GM18873 (cell line): ENCODE data around the gene WWP2.

ENCODE experiments used
- ATAC-seq: cut with Tn5 transposase; IDR thresholded peaks from one replicate; pipeline ENCODE4 v1.9.1; 2021; ENCODE audit warnings: mild to moderate bottlenecking, moderate library complexity, moderate number of reproducible peaks; ENCODE audit not compliant: unreplicated experiment, low FRiP score

Gene WWP2

DNA sequence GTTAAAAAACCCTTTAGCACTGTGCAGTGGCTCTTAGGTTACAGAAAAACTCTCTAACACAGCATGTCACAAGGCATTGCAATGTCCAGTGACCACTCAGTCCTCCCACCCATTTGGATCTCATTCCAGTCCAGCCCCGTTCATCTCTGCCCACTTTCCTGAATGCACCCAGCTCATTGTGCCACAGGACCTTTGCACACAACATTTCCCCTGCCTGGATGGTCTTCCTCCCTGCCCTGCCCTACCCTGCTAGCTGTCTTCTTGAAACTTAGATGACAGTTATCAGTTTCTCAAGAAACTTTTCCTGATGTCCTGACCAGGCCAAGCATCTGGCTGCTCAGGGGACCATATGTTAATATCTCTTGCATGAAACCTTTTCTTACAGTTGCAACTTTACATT lies 67.2 kb downstream of the WWP2 start:
- no peak for ATAC-seq

DNA sequence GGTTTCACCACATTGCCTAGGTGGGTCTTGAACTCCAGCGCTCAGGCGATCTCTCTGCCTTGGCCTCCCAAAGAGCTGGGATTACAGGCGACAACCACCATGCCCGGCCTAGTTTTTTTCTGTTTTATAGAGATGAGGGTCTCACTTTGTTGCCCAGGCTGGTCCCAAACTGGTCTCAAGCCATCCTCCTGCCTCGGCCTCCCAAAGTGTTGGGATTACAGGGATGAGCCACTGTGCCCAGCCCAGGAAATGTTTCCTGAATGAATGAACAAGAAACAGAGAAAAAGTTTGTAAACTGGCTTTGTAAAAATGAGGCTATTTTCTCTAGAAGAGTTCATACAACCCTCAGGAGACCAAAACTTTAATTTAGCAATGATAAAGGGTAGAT lies 68.0 kb downstream of the WWP2 start:
- no peak for ATAC-seq

DNA sequence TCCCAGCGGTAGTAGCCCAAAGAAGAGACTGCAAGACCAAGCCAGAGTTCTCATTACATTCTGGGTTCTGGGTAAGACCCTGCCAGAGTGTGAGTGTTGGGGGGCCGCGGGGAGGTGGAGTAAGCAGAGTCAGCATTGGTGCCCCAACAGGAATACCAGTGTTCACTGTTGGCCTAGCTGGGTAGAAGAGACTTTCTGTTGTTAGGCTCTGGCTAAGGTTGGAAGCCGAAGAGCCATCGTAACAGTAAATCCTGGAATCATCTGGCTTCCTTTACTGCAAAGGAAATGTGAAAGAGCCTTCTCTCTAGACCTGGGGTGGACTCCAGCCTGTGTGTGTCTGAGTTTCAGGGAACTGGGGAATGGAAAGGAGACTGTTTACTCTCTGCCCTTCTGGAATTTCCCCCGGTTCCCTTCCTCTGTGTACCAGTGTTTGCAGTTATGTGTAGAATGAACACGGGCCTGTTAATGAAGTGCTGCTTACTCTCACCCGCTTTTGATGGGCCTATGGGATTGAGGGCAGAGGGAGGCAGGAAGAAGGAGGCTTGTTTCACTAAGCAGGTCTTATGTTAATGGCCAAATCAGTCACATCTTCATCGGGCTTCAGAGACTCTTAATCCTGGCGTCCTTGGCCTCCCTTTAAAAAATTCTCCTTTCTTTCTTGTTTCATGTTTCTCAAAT lies 68.5 kb downstream of the WWP2 start:
- ATAC-seq, result no peak

DNA sequence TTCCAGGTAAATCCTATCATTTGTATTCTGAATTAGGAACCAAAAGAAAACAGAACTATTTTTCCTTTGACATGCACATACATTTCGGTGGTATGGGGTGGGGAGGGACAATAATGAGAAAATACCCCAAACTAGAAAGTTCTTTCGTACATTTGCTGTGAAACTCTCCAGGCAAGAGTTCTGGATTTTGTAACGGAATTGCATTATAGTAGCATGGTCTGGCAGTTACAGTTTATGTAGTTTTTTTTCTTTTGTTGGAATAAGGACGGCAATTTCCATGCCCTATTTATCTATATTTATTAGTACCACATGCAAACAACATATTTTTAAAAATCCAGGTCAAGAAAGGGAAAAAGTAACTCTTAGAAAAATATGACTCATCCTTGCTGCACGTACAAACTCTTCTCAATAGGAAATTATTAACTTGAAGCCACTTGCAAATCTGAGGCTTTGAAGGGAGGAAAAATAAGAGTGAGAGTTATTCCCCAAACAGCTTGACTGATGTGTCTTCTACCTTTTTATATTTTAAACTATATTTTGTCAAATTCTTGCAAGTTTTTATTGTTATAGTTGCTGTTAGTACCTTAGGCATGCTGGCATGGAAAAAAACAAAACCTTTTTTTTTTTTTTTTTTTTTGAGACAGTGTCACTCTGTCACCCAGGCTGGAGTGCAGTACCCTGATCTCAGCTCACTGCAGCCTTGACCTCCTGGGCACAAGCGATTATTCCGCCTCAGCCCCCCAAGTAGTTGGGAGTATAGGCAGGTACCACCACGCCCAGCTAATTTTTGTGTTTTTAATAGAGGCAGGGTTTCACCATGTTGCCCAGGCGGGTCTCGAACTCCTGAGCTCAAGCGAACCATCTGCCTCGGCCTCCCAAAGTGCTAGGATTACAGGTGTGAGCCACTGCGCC lies 69.3 kb downstream of the WWP2 start:
- ATAC-seq, result no peak

DNA sequence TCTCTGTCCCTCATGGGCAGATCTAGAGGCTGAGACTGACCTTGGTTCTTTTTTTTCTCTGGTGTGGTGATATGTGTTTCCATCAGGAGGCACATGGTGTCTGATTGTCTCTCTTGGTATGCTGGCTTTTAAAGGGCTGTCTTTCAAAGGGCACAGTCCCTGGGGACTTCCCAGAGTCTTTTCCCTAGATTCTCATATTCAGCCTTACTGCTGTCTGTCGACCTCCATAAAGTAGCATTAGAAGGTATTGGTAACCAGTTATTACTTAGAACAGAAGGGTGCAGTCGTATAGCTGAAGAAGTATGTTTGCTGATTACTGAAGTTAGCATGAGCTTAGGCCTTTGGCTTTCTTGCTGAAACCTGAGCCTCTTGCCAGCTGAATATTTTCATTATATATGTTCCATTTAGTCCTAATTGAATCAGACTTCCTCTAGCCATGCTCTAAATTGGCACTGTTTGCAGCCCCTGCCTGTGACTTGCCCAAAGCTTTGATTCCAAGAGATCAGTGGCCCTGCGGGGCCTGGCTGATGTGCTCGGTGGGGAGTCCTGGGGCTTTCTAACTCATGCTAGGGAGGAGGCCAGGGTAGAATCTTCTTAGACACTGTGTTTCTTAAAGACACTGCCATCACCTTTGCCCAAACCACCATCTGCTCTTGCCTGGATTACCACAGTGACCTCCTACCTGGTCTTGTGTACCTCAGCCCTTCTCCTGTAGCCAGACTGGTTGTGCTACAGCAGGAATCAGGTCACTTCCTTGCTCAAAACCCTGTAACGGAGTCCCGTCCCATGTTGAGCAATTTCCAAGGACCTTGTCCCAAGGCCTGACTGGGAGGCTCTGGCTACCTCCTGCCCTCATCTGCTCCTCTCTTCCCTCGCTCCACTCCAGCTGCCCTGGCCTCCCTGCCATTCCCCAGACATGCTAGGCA lies 71.5 kb downstream of the WWP2 start:
- ATAC-seq, result no peak

DNA sequence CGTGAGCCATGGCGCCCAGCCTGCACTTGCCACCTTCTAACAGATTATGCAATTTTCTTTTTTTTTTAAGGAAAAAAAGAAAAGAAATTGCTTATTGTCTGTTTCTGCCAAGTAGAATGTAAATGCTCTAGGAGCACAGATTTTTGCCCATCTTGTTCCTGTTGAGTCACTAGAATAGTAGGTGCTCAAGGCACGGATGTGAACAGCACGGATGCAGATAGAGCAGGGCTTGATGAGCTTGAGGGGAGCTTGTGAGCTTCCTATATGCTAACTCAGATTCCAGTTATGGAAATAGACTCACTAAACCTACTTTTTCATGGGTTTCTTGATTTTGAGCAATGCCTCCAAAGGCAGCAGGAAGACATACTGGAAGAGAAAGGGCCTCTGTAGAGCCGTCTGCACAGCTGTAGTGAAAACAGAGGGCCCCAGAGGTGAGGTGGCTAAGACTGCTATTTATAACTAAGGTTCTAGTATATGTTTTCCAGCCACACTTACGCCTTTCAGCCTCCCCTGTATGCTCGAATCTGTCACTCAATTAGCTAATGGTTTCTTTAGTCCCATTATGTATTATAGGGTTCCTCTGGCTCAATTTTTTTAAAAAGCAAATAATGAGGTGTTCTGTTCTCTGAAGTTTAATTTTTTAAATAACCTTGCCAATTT lies 72.8 kb downstream of the WWP2 start:
- ATAC-seq, result no peak

DNA sequence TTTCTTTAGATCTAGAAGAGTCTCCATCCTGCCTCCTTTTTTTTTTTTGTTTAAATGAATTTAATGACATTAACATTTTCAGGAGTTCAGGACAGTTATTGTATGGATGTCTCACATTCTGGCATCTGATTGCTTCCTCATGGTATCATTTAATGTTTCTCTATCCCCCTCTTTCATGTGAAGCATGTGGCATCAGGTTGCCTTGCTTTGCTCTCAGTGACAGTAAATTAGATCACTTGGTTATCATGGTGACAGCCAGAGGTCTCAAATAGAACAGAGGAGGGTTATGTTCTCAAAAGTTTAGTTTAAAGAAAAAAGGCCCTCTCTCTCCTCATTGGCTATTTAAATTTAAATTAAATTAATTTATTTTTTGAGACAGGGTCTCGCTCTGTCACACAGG lies 74.1 kb downstream of the WWP2 start:
- ATAC-seq, result no peak

DNA sequence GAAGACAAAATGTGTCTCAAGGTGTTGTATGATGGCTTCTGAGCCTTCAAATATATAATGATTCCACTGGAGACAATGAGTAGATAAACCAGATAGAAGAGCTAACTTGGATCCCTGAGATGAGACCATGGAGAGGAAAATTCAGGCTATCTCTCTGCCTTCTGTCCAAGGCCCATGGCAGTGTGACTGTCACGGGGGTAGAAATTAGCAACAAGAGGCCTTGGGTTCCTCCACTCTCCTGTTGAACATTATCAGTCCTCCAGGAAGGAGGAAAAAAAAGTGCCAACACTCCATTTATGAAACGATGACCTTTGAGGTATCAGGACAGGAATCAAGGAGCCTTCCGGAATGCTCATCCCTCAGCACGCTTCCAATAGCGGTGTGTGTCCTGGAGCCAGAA lies 75.2 kb downstream of the WWP2 start:
- ATAC-seq, result no peak

DNA sequence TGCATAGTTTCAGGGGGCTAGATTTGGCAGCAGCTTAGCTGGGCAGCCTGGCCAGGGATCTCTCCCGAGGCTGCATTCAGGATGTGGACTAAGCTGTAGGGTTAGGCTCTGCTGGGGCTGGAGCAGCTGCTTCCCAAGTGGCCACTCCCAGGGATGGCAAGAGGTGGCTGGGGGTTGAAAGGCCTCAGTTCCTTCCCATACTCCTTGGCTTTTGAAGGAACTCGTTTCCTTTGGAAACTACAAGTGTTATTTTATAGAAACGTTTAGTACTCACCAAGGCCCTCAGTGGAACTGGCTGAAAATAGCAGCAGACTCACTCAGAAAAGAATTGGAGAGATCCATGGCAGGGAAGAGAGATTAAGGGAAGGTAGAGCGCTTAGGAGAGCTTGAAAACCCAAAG lies 76.4 kb downstream of the WWP2 start:
- no peak for ATAC-seq

DNA sequence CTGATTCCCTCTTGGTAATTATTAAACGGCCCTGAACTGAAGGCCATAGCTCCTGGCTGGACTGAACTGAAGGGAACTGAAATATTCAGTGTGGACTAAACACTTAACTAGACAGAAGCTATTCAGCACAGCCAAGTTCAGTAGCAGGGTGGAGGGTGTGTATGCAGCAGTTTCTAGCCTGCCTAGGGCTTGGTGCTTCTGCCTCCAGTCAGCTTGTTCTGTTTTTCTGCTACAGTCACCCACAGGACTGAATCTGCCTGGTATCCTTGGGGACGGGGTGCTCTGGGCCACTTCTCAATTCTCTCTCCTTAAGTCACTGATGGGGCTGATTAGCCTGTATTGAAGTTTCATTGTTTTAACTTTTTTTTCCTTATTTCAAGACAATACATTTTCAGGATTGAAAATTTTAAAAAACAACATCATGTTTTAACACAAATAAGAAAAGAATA lies 77.1 kb downstream of the WWP2 start:
- no peak for ATAC-seq

DNA sequence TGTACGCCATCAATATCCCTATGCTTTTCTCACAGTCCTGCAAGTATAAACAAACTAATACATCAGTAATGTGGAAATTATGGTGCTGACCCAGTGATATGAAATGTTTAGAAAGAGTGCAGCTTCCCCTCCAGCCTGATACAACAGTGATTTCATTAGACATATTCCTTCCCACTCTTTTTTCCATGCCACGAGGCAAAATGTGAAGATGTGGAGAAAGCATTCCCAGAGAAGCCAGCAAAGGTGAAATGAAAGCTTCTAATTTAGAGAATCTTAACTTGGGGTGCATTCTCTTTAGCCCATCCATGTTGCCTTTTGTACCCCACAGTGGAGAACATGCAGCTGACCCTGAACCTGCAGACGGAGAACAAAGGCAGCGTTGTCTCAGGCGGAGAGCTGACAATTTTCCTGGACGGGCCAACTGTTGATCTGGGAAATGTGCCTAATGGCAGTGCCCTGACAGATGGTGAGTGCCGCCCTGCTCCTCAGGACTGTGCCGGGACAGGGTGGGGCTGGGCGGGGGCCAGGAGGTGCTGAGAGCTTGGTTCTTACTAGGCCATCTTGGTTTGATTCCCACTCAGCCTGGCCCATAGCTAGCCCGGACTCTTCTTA lies 77.8 kb downstream of the WWP2 start:
- ATAC-seq, result no peak

DNA sequence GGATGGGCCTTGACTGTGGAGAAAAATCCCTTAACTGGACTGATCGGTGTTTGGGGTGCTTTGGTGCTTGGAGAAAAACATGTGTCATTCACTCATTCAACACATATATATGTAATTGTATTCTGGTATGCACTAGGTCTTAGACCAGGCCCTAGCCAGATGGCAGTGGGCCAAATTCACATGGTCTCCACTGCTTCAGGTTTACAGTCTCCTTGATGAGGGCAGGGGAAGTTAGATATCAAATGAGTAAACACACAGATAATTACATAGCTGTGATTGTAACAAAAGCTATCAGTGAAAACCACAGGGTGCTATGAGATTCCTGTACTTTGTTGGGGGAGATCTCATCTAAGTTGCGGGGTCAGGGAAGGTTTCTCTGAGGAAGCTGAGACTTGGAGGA lies 78.8 kb downstream of the WWP2 start:
- ATAC-seq, result no peak

DNA sequence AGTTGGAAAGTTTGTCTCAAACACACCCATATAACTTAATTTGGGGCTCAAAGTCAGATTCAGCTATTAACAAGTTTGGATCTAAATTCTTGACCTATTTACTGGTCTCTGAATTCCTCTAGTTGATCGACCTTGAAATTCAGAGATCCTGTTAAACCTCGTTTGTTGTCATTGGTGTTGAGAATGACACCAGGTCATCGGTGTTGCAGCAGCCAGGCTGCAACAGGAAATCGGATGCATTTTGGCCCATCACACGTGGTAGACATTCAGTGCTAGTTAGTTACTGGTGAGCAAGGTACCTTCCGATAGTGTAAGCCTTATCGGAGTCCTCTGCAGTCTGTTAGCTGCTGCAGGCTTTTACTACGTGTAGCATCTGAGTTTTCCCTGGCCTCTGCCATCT lies 82.3 kb downstream of the WWP2 start:
- no peak for ATAC-seq

DNA sequence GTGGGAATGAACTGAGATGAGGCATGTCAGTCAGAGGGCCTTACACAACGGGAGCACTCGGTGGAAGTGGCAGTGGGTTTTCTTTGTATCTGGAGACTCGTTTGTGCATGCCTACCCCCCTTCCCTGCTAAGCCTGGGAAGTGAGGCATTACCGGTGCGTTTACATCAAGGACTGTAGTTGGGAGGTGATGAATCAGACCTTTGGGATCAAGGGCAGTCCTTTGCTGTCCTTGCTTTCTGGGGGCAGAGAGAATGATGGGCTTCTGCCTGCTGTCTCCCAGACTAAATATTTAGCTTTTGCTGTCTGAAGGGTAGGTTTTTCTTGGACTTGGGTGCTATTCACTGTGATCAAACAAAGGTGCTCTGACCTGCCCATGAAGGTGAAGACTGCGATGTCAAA lies 83.0 kb downstream of the WWP2 start:
- no peak for ATAC-seq

DNA sequence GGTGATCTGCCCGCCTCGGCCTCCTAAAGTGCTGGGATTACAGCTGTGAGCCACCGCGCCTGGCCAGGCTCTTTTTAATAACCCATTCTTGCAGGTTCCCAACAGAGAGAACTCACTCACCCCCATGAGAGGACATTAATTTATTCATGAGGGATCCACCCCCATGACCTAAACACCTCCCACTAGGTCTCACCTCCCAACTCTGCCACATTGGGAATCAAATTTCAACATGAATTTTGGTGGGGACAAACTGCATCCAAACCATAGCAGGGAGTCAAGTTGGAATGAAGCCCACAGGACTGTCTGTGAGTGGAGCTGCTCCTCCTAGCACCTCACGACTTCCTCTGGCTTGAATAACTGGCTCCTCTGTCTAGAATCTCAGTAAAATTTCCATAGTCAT lies 85.5 kb downstream of the WWP2 start:
- ATAC-seq, result no peak

DNA sequence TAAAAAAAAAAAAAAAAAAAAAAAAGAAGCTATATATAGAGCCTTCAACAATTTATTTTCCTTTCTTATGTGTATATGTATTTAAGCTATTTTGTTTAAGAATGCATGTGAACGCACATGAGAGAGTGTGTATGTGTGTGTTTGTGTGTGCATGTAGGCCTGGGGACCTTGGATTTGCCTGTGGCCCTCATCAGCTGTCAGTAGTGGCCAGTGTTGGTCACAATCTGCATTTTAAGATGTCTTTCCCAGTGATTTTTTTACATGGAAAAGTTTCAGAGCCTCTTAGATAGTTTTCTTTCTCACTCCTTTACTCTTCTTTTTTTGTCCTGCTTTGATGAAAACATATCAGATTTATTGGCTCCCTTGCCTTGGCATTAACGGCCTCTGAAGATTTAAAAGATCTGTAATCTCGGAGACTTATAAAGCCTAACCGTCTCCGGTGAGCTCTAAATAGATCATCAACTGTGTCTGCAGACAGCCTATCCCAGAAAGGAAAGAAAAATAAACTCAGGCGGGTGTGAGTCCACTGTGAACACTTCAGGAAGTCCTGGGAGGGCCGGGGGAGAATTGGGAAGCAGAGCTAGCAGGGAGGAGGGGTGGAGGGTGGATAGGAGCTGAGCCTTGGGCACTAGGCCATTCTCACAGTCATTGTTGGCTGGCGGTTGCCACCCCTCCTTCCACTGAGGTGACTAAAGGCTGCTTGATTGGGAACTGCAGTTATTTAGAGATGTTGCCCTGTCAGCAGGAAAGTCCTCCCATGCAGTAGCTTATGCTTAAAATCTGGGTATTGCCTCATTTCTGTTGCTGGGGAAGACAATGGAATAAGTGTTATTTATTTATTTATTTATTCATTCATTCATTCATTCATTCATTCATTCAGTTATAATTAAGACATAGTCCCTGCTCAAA lies 86.8 kb downstream of the WWP2 start:
- ATAC-seq, result no peak

DNA sequence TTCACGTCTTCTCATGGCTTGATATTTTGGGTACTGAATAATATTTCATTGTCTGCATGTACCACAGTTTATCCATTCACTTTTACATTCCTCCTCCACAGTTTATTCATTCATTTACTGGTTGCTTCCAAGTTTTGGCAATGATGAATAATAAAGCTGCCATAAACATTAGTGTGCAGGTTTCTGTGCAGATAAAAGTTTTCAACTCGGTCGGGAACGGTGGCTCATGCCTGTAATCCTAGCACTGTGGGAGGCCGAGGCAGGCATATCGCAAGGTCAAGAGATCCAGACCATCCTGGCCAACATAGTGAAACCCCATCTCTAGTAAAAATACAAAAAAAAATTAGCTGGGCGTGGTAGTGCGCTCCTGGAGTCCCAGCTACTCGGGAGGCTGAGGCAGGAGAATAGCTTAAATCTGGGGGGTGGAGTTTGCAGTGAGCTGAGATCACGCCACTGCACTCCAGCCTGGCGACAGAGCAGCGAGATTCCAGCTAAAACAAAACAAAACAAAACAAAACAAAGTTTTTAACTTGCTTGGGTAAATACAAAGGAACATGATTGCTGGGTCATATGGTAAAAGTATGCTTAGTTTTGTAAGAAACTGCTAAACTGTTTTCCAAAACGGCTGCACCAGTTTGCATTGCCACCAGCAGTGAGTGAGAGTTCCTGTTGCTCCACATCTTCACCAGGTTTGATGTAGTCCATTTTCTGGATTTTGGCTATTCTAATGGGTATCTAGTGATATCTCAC lies 89.5 kb downstream of the WWP2 start:
- no peak for ATAC-seq

DNA sequence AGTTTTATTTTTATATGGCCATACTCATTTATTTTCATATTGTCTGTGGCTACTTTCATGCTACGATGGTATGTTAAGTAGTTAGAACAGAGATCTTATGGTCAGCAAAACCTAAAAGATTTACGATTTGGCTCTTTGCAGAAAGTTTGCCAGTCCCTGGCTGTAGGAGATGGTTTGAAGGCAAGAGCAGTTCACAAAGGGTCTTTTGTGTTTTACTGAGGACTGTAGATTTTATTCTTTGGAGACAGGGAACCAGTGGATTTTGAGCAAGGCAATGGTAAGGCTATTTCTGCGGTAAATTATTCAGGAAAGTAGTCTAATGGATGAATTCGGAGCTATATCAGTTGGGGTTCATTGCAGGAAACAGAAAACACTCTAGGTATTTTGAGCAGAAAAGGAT lies 90.7 kb downstream of the WWP2 start:
- no peak for ATAC-seq
